Anterior cingulate cortex (tissue), 58 donors: ENCODE data around the gene FAXDC2.

ENCODE experiments used
- DNase-seq, 58 donors: peaks; one replicate each; lab custom pipeline; 2025; lab: John Stamatoyannopoulos, UW

Gene FAXDC2

GRCh38 chr5:154850255-154851062, at the start of gene FAXDC2:
TSS of gene FAXDC2 (minus strand) at chr5:154850603. CDS start at chr5:154838178, 12,425 bp downstream.
- DNase-seq, result peak in 57 of 58 donors; percentile 22 to 88 (median 69)

- DNase-seq, result no peak
Measured at GRCh38 chr5:154900066-154900465, 49.7 kb upstream of the FAXDC2 start.

- no peak for DNase-seq
Measured at GRCh38 chr5:154899151-154899816, 48.9 kb upstream of the FAXDC2 start.

GRCh38 chr5:154898210-154898609, 47.8 kb upstream of the FAXDC2 start:
- DNase-seq, result peak in 5 of 58 donors; percentile 6 to 27 (median 12)

- DNase-seq, result no peak
Measured at GRCh38 chr5:154896562-154897165, 46.3 kb upstream of the FAXDC2 start.

GRCh38 chr5:154895606-154896561, 45.5 kb upstream of the FAXDC2 start:
- DNase-seq, result no peak

GRCh38 chr5:154893381-154893780, 43.0 kb upstream of the FAXDC2 start:
- DNase-seq, result no peak

GRCh38 chr5:154892369-154892771, 42.0 kb upstream of the FAXDC2 start:
- peak in 7 of 58 donors; percentile 2 to 49 (median 8) for DNase-seq

GRCh38 chr5:154885439-154885838, 35.0 kb upstream of the FAXDC2 start:
- DNase-seq, result no peak

GRCh38 chr5:154884424-154884823, 34.0 kb upstream of the FAXDC2 start:
- DNase-seq, result no peak

- DNase-seq, result no peak
Measured at GRCh38 chr5:154881986-154882385, 31.6 kb upstream of the FAXDC2 start.

GRCh38 chr5:154878642-154879335, 28.4 kb upstream of the FAXDC2 start:
- no peak for DNase-seq

GRCh38 chr5:154873791-154874331, 23.5 kb upstream of the FAXDC2 start:
- no peak for DNase-seq

- DNase-seq, result no peak
Measured at GRCh38 chr5:154871734-154872133, 21.3 kb upstream of the FAXDC2 start.

GRCh38 chr5:154868702-154869101, 18.3 kb upstream of the FAXDC2 start:
- no peak for DNase-seq

GRCh38 chr5:154866841-154867240, 16.4 kb upstream of the FAXDC2 start:
- DNase-seq, result no peak

GRCh38 chr5:154865466-154866184, 15.2 kb upstream of the FAXDC2 start:
- peak in 1 of 58 donors; percentile 21 for DNase-seq

- DNase-seq, result no peak
Measured at GRCh38 chr5:154863291-154864080, 13.1 kb upstream of the FAXDC2 start.
